Measurements from ENCODE around the gene PAOX.
"Not testable (repeated sequence)": the region's sequence is repeated elsewhere in the genome, so short reads cannot be mapped to it uniquely, and the experiment has no call there.

PAOX gene

GRCh38 chr10:133364645-133365431, 14.2 kb upstream of the PAOX start:
- DNase-seq (ENCODE audit: low read depth, low spot score), result no peak

DNA sequence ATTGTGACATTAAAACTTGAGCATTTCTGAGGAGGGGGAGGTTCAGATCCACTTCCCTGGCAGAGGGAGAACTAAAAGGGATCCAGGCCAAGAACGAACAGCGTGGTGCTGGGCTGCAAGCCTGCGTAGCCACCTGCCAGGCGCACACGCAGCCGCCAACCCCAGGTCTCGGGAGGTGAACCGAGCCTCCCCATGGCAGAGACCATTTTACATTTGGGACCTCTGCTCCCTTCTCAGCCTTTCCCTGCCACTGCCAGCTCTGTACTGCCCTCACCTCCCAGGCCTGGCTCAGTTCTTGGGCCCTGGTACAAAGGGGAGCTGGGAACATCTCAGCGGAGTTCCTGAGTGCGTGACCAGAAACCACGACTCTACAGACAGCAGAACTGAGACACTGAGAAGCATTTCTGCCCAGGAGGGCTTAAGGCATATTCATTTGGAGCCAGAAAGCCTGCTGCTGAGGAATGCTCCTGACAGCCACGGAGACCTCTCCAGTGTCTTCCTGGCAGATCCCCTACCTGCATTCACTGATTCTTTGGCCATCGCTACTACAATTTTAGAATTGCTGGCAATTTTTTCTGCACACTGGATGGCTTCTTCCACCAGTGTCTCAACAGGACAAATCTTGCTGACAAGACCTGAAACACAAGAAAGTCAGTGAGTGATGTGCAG, 13.5 kb upstream of the PAOX start:
- DNase-seq (ENCODE audit: low read depth, low spot score), result no peak

- no peak for DNase-seq (ENCODE audit: low read depth, low spot score)
Observed at GRCh38 chr10:133366130-133366478, 13.0 kb upstream of the PAOX start.

DNA sequence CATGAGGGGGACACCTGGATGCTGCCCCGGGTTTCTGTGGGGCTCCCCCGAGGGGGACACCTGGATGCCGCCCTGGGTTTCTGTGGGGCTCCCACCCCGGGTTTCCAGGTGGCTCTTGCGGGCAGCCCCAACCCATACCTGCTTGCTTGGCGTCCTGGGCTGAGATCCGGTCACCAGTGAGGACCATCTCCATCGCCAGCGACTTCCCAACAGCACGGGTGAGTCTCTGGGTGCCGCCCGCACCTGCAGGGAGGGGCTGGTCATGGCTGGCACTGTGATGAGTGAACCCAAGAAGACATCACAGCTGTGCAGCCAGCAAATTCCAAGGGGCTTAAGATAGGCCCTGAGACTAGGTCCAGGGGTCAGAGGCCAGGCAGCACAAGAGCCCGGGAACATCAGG, 12.3 kb upstream of the PAOX start:
- no peak for DNase-seq (ENCODE audit: low read depth, low spot score)

GRCh38 chr10:133367461-133367860, 11.6 kb upstream of the PAOX start:
- DNase-seq (ENCODE audit: low read depth, low spot score), result not testable (repeated sequence)

DNA sequence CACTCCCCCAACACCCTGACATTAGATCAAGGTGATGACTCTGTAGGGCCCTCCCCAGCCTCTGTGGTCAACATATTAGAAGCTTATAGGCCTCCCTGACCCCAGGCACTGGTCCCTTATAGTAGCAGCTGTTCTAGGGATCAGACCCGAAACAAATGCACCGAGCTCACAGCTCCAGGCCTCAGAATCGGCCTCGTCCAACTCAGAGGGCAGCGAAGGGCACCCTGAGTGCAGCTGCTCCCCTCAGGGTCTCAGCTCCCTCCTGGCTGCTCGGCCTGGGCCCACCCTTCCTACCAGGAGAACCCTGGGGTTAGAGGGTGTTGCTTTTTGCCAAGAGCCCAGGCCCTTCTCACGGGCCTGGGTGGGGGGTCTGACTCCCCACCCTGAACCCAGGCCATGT, 10.9 kb upstream of the PAOX start:
- DNase-seq (ENCODE audit: low read depth, low spot score), result no peak

DNA sequence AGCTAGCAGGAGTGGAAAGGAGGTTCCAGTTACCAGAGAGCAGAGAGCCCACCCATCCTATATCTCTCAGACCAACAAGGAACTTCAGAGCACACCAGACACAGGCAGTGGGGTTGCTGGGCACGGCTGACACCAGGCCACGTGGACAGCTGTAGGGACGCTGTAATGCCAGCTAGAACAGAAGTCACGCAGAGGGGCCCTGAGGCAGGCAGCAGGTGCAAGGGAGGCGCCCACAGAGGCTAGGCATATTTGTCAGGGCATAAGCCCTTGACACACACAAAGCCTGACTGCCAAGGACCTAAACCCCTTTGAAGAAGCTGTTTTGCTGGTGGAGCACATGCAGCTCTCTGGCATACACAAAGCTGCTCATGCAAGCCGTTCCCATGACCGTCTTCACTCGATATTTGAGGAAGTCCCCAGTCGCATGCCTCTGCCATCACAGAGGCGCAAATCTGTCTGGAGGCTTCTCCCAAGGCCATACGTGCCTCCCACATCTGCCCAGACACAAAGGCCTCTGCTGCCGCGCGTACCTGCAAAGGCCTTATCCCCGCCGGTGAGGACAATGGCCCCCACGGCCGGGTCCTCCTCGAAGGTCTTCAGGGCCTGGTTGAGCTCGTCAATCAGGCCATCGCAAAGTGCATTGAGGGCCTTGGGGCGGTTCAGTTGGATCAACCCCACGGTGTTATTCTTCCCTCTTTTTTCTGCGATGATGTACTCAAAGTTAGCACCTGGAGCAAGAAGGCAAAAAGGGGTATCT, 8.9 kb upstream of the PAOX start:
- no peak for DNase-seq (ENCODE audit: low read depth, low spot score)

DNA sequence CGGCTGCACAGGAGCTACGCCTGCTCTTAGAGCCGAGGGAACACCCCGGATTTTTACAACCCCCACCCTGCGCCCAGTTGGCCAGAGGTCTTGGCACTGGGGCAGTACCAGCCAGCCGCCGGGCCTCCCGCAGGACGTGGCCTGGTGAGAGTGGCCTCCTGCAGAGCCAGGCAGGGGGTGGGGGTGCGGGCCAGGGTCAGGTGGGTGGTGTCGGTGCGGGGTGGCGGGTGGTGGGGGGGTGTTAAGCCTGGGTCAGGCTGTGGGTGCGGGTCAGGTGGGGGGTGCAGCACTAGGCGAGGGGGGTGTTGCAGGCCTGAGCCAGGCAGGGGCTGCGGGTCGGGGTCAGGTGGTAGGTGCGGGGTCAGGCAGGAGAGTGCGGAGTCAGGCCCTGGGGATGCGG, 6.6 kb upstream of the PAOX start:
- DNase-seq (ENCODE audit: low read depth, low spot score), result no peak

DNA sequence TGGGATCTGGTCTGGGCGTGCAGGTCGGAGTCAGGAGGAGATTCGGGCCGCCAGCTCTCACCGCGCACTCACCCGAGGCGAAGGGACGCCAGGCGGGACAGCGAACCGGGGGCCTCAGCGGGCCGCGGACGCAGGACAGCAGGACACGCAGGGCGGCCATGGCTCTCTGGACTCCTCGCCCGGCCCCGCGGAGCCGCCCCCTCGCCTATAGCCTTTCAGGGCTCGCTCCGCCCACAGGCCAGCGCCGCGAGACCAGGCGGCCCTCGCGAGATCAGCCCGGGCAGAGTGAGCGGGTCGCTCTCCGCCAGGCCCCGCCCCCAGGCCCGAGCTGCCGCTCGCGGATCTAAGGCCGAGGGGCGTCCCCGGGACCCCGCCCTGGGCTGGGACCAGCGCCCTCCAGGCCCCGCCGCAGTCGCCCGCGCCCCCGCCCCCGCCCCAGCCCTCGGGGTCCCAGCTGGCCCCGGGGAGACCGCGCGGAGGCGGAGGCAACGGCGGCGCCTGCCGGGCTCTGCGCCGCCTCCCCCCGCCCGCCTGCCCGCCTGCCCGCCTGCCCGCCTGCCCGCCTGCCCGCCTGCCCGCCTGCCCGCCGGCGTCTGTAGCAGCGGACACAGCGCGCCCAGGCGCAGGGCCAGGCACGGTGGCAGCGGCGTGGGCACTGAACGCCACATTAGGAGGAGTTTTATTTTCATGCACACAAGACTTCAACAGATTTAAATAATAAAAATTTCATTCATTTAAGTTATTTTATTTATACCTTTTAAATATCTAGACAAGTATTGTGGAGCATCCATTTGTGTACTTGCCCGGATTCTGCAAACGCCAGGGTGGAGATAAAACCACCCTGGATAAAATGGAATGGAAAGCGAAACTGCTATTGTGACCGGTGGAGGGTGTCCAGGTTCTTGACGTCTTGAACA, 5.6 kb upstream of the PAOX start, which contains the start of gene ECHS1:
Gene ECHS1 (minus strand): TSS at position 181 of the 917 bp plus-strand sequence. CDS start 21 bp downstream, at position 160.
- peak; percentile 86 for DNase-seq (ENCODE audit: low read depth, low spot score)

GRCh38 chr10:133375357-133376115, 3.5 kb upstream of the PAOX start:
- no peak for DNase-seq (ENCODE audit: low read depth, low spot score)

- not testable (repeated sequence) for DNase-seq (ENCODE audit: low read depth, low spot score)
Observed at GRCh38 chr10:133376183-133376582, 2.9 kb upstream of the PAOX start.

DNA sequence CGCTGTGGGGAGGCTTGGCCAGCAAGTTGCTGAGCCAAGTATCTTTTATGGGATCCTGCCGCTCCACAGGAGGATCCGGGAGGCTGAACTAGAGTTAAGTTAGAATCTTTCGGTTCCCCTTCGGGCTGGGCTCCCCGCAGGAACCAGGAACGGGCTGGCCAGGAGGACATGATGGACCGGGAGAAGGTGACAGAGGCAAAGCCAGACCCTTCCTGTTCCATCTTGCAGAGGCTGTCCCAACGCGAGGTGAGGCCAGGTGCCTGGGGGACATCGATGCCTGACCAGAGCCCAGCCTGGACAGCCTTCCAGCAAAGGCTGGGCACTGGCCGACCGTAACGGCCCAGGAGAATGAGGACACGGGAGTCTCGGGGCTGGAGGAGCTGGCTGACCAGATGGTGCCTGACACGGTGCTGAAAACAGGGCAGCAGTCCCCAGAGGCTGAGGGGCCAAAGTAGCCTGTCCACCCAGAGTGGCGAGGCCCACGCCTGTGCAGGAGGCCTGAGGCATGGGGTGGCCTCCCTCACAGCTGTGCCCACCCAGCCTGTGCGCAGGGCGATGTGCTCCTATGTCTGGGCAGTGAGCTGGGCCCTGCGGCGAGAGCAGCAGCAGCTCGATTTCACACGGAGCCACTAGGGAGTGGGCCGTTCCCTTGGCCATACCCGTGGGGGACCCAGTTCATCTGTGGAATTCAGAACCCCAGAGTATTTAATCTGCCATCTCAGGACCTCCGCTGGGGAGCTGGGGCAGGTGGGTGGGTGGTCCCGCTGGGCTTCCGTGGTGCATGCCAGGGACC, 1.8 kb upstream of the PAOX start:
- DNase-seq (ENCODE audit: low read depth, low spot score), result no peak

- no peak for DNase-seq (ENCODE audit: low read depth, low spot score)
Observed at GRCh38 chr10:133377818-133378250, 1.2 kb upstream of the PAOX start.

DNA sequence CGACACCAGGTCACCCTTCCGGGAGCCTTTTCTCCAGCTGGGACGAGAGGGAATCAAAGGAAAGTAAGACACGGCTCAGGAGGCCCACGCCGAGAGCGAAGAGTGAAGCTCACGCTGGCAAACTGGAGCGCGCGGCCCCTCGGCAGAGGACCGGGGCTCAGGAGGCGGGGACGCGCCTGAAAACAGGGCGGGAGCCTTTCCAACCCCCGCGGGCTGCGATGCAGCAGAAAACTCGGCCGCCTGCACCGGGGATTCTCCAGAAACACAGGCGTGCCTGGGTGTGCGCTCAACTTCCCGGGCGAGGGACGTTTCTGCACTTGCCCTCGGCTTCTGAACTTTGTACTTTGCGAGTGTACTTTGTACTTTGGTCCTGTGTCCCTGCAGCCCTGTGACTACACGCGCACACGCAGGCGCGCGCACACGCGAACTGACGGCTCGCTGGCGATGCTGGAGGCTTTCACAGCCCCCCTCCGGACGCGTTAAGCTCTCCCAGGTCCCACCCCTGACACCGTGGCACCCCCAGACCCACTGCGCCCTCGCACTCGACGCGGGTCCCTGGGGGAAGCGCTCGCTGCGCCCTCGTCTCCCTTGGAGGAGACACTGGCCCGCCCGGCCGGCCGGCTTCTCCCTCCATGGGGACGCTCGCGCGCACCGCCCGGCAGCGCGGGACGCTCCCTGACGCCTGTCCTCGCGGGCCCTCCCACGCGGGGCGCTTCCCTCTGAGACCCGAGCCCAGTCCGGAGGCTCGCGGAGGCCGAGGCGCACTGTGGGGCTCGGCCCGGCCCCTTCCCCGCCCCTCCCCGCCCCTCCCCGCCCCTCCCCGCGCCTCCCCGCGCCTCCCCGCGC, 588 bp upstream of the PAOX start:
- DNase-seq (ENCODE audit: low read depth, low spot score), result no peak

DNA sequence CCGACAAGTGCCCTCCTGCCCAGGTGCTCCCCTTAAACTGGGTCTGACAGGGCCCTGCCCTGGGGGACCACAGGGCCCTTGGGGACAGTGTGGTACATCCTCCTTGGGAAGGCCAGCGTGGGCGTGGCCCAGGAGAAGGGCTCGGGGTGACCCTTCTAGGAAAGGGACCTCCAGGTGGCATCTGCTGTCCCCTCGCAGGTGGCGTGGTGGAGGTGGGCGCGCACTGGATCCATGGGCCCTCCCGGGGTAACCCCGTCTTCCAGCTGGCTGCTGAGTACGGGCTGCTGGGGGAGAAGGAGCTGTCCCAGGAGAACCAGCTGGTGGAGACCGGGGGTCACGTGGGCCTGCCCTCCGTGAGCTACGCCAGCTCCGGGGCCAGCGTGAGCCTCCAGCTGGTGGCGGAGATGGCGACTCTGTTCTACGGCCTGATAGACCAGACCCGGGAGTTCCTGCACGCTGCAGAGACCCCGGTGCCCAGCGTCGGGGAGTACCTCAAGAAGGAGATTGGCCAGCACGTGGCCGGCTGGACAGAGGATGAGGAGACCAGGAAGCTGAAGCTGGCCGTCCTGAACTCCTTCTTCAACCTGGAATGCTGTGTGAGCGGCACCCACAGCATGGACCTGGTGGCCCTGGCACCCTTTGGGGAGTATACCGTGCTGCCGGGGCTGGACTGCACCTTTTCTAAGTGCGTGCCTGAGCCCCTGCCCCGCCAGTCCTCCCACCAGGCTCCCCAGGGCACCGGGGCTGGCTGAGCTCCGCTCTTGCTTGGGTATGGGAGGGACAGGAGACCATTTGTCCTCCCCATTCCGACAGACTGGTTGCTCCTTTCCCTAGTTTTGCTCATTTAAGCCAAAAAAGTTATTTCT, 972 bp downstream of the PAOX start:
- no peak for DNase-seq (ENCODE audit: low read depth, low spot score)

GRCh38 chr10:133381036-133381435, 2.0 kb downstream of the PAOX start:
- no peak for DNase-seq (ENCODE audit: low read depth, low spot score)

DNA sequence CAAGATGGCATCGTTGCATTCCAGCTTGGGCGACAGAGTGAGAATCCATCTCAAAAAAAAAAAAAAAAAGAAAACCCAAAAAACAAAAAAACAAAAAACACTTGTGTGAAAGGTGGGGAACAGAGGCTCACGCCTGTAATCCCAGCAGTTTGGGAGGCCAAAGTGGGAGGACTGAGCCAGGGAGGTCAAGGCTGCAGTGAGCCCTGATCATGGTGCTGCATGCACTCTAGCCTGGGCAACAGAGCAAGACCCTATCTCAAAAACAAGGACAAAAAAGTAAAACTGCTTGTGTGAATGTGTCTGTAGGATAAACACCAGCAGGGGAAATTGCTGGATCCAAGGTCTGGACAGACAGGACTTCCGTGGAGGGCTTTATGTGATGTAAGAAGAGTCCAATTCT, 4.5 kb downstream of the PAOX start:
- no peak for DNase-seq (ENCODE audit: low read depth, low spot score)

- no peak for DNase-seq (ENCODE audit: low read depth, low spot score)
Observed at GRCh38 chr10:133384071-133384470, 5.0 kb downstream of the PAOX start.

Measured in activated naive CD8-positive, alpha-beta T cell treated with anti-CD3 and anti-CD28 coated beads, Interleukin-2, amount 50 U/mL, for 16 hours (primary cell).